ENCODE data around the gene CCR5.
A peak's percentile ranks its signal among the peaks of the same experiment; 100 is the strongest.

Gene CCR5

DNA sequence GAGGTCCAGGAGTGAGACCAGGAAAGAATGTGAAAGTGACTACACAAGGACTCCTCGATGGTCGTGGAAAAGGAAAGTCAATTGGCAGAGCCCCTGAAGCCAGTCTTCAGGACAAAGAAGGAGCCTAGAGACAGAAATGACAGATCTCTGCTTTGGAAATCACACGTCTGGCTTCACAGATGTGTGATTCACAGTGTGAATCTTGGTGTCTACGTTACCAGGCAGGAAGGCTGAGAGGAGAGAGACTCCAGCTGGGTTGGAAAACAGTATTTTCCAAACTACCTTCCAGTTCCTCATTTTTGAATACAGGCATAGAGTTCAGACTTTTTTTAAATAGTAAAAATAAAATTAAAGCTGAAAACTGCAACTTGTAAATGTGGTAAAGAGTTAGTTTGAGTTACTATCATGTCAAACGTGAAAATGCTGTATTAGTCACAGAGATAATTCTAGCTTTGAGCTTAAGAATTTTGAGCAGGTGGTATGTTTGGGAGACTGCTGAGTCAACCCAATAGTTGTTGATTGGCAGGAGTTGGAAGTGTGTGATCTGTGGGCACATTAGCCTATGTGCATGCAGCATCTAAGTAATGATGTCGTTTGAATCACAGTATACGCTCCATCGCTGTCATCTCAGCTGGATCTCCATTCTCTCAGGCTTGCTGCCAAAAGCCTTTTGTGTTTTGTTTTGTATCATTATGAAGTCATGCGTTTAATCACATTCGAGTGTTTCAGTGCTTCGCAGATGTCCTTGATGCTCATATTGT lies 10.8 kb upstream of the CCR5 start:
- no peak for DNase-seq

DNA sequence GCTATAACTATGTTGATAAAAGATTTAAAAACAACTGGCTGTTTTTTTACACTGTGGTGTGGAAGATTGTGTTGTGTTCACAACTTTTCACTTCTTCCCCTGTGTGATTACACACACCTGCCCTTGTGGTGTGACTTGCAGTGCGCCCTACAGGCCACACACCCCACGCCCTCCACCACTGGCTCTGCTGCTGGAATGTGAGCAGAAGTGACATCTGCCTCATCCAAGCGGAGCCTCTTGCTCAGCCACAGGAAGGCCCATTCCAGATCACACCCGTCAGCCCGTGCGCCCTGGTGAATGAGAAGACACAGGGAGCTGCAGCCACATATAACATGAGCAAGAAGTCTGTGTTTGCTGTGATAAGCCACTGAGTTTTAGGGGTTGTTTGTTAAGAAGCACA lies 9.8 kb upstream of the CCR5 start:
- peak; percentile 20 for DNase-seq

DNA sequence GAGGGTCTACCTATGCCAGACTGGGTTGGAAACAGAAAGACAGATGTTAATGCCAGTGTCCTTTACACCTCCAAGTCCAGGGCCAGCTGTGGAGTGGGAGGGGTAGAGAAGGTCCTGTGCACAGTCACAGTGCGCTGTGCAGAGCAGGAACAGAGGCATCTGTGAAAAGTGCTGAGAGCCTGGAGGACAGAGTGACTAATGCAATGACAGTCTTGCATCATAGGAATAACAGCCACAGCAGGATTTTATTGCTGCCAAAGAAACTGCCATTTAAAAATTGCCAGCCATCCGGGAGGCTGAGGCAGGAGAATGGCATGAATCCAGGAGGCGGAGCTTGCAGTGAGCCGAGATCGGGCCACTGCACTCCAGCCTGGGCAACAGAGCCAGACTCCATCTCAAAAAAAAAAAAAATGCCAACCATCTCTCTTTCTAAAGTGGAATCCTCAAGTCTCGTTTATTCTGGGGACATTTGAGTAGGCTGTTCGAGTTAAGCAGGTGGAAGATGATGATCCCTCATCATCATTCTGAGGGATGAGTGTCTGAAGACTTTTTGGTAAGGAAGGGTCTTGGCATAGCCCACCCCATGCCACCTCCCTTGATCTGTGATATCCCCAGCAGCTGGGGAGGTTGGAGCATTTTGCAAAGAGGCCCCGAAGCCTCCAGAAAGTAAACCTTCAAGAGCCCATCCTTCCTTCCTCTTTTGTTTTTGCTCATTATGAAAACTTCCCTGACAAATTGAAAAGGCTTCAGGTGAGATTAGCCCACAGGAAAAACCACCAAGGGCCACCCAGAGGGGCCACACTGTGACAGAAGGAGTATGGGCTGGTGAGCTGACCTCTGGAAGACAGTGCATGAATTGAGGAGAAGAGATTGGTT lies 9.1 kb upstream of the CCR5 start:
- DNase-seq: no peak

DNA sequence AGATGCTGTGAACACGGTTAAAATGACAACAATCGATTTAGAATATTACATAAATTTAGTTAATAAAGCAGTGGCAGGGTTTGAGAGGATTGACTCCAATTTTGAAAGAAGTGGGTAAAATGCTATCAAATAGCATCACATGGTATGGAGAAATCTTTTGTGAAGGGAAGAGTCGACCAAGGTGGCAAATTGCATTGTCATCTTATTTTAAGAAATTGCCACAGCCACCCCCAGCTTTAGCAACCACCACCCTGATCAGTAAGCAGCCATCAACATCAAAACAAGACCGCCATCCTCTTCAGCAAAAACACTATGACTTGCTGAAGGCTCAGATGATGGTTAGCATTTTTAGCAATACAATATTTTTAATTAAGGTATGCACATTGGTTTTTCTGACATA lies 5.7 kb upstream of the CCR5 start:
- DNase-seq: no peak

DNA sequence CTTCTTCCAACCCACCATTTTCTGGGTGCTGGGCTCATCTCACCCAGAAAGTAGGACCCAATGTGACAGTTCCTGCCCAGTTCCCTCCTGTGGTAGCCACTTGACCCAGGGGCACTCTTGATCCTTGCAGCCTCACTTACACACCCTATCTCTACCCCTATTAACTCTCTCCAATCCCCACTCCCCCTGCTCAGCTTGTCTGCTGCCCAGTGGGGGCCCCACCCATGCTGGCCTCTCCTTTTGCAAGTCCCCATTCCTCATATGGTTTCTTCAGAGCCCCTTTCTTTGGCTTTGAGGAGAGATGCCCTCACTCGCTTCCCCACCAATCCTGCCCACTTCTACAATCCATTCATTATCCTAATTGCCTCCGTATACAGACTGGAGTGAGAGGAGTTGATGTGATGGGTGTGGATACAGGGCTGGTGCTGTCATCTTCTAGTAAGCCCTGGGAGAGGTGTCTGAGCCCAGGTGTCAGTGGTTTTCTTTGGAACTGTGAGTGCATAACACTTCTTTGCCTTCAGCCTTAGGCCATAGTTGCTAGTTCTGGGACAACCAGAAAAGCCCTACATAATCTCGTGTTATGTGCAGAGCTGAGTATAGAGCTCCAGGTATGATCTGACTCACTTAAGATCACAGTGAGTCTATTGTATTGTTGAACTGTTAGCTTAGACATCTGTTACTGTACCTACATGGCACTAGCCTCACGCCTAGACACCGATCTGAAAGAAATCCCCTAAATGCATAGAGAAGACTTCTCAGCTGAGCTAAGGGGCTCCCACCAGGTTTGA lies 4.8 kb upstream of the CCR5 start:
- no peak for DNase-seq

DNA sequence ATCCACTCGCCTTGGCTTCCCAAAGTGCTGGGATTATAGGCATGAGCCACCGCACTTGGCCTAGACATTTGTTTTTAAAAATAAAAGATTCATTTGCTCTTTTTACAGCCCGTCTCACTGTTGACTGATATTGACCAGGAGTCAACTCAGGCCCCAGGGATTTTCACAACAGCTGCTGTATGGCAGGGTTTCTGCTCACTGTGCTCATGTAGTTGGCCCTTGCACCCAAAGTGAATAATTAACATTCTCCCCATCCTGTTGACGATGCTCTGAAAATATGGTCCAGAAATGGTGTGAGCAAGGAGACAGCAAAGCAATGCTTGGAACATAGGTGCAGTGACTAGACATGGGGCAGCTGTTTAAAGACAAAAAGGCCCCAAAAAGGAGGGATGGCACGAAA lies 2.9 kb upstream of the CCR5 start:
- DNase-seq: no peak

DNA sequence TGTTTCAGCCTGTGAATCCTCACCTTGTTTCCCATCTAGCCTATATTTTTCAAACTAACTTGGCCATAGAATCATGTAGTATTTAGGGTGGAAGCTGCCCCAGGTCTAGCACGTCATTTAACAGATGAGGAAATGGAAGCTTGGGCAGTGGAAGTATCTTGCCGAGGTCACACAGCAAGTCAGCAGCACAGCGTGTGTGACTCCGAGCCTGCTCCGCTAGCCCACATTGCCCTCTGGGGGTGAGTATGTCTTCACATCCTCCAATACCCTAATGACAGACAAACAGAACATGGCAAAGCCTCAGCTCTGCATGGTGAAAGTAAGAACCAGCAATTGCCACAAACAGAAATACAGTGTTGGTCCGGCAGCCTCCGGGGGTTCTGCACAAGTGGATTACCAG lies 2.2 kb upstream of the CCR5 start:
- DNase-seq: peak; percentile 14

DNA sequence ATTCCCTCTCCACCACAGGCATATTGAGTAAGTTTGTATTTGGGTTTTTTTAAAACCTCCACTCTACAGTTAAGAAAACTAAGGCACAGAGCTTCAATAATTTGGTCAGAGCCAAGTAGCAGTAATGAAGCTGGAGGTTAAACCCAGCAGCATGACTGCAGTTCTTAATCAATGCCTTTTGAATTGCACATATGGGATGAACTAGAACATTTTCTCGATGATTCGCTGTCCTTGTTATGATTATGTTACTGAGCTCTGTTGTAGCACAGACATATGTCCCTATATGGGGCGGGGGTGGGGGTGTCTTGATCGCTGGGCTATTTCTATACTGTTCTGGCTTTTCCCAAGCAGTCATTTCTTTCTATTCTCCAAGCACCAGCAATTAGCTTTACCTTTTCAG lies 1.6 kb upstream of the CCR5 start:
- no peak for DNase-seq

DNA sequence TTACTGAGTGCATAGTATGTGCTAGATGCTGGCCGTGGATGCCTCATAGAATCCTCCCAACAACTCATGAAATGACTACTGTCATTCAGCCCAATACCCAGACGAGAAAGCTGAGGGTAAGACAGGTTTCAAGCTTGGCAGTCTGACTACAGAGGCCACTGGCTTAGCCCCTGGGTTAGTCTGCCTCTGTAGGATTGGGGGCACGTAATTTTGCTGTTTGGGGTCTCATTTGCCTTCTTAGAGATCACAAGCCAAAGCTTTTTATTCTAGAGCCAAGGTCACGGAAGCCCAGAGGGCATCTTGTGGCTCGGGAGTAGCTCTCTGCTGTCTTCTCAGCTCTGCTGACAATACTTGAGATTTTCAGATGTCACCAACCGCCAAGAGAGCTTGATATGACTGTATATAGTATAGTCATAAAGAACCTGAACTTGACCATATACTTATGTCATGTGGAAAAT lies 1.0 kb upstream of the CCR5 start:
- DNase-seq: no peak

DNA sequence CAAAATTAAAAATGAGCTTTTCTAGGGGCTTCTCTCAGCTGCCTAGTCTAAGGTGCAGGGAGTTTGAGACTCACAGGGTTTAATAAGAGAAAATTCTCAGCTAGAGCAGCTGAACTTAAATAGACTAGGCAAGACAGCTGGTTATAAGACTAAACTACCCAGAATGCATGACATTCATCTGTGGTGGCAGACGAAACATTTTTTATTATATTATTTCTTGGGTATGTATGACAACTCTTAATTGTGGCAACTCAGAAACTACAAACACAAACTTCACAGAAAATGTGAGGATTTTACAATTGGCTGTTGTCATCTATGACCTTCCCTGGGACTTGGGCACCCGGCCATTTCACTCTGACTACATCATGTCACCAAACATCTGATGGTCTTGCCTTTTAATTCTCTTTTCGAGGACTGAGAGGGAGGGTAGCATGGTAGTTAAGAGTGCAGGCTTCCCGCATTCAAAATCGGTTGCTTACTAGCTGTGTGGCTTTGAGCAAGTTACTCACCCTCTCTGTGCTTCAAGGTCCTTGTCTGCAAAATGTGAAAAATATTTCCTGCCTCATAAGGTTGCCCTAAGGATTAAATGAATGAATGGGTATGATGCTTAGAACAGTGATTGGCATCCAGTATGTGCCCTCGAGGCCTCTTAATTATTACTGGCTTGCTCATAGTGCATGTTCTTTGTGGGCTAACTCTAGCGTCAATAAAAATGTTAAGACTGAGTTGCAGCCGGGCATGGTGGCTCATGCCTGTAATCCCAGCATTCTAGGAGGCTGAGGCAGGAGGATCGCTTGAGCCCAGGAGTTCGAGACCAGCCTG lies 984 bp downstream of the CCR5 start:
- DNase-seq: no peak

DNA sequence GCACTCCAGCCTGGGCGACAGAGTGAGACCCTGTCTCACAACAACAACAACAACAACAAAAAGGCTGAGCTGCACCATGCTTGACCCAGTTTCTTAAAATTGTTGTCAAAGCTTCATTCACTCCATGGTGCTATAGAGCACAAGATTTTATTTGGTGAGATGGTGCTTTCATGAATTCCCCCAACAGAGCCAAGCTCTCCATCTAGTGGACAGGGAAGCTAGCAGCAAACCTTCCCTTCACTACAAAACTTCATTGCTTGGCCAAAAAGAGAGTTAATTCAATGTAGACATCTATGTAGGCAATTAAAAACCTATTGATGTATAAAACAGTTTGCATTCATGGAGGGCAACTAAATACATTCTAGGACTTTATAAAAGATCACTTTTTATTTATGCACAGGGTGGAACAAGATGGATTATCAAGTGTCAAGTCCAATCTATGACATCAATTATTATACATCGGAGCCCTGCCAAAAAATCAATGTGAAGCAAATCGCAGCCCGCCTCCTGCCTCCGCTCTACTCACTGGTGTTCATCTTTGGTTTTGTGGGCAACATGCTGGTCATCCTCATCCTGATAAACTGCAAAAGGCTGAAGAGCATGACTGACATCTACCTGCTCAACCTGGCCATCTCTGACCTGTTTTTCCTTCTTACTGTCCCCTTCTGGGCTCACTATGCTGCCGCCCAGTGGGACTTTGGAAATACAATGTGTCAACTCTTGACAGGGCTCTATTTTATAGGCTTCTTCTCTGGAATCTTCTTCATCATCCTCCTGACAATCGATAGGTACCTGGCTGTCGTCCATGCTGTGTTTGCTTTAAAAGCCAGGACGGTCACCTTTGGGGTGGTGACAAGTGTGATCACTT lies 2.0 kb downstream of the CCR5 start:
- no peak for DNase-seq

DNA sequence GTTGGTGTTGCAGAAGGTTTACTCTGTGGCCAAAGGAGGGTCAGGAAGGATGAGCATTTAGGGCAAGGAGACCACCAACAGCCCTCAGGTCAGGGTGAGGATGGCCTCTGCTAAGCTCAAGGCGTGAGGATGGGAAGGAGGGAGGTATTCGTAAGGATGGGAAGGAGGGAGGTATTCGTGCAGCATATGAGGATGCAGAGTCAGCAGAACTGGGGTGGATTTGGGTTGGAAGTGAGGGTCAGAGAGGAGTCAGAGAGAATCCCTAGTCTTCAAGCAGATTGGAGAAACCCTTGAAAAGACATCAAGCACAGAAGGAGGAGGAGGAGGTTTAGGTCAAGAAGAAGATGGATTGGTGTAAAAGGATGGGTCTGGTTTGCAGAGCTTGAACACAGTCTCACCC lies 4.0 kb downstream of the CCR5 start:
- DNase-seq: no peak

DNA sequence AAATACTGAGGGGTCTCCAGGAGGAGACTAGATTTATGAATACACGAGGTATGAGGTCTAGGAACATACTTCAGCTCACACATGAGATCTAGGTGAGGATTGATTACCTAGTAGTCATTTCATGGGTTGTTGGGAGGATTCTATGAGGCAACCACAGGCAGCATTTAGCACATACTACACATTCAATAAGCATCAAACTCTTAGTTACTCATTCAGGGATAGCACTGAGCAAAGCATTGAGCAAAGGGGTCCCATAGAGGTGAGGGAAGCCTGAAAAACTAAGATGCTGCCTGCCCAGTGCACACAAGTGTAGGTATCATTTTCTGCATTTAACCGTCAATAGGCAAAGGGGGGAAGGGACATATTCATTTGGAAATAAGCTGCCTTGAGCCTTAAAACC lies 4.5 kb downstream of the CCR5 start:
- DNase-seq: no peak

DNA sequence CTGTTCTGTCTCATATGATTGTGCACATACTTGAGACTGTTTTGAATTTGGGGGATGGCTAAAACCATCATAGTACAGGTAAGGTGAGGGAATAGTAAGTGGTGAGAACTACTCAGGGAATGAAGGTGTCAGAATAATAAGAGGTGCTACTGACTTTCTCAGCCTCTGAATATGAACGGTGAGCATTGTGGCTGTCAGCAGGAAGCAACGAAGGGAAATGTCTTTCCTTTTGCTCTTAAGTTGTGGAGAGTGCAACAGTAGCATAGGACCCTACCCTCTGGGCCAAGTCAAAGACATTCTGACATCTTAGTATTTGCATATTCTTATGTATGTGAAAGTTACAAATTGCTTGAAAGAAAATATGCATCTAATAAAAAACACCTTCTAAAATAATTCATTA lies 5.1 kb downstream of the CCR5 start:
- DNase-seq: no peak

DNA sequence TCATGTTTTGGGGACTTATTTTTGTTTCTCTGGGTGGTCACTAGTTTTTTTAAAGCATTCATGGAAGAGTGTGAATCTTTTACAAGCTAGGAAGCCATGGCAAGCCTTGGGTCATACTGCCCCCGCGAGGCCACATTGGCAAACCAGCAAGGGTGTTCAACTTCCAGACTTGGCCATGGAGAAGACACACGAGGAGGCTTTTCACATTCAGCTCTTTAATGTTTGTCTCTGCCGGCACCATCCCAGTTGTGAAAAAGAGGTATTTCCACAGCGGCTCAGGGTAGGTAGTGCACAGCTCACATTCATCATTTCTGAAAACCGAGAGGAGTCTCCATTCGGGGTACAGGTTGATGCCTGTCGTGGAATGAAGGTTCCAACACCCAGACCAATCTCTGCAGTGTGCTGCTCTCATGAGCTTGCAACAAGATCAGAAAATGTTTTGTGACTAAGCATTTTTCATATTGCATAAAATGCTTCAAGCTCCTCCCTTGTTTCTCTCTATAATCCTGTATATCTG lies 7.7 kb downstream of the CCR5 start:
- peak; percentile 13 for DNase-seq

DNA sequence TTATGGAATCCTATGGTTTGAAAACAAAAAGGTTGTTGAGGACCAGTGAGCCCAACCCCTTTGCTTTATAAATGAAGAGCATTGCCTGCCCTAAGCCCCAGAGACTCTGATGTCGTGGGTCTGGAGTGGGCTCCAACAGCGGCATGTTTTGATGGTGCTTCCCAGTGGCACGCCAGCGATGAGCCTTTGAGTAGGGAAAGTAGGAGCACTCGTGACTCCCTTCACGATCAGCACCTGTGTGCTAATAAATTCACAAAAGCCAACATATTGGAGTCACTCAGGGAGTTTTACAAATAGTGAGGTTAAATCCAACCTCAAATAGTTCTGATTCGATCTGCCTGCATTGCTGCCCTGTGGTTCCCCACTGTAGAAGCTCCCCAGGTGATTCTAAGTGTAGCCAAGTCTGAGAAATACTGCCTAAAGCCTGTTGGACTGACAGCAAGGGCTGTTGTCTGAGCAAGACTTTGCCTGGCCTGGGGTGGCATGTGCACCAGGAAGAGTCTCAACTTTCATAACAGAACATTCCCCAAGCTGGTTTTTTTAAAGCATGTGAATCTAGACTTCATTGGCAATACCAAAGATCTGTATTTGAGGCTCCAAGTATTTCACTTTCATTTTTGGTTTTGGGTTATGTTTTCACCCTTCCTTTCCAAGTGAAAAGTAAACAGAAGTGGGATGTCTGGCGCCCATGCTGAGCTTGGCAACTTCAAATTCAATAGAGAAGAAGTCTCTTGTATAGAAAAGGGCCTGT lies 9.9 kb downstream of the CCR5 start:
- DNase-seq: no peak

DNA sequence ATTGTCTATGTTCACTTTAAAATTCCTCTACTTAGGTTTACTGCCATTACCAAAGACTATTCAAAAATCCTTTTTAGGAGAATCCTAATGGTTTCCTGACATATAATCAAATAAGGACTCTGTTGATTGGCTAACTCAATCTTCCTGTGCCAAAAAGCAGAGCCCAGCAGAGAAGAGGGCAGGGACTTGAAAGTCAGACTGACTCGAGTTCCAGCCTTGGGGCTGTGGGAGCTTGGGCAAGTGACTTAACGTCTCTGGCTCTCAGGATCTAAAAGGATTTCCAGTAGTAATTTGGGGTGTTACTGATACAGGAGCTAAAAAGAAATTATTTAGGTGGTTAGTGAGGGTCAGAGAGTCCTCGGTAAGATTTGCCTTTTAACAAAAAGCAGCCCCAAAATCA lies 10.9 kb downstream of the CCR5 start:
- no peak for DNase-seq

DNA sequence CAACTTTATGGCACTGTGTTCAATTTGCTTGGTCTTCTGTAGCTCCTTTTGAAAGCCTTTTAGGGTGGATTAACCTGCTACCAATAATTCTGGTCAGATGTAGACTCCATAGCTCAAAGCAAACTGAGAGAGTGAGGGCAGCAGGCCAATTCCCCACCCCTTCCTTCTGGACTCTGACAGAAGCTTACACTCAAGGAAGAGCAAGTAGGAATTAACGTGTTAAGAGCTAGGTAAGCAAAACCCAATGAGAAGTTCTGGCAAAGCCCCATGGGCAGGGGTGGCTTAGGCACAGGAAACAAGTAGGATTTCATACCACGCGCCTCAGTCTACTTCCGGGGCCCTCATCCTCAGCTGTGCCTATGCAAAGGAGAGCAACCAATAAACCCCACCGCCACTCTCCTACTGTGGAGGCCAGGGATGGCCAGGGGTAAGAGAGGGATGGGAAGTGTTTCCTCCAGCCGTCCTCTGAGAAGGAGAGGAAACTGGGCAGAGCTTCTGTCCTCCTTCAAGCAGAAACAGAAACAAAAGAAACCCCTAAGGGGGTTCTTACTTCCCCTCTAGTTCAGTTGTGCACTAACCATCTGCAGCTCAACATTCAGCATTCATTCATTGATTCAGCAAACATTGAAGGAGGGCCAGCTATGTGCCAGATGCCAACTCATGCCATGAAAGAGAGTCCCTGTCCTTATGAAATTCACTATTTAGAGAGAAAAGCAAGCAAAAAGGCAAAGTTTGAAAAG lies 12.6 kb downstream of the CCR5 start:
- DNase-seq: no peak

DNA sequence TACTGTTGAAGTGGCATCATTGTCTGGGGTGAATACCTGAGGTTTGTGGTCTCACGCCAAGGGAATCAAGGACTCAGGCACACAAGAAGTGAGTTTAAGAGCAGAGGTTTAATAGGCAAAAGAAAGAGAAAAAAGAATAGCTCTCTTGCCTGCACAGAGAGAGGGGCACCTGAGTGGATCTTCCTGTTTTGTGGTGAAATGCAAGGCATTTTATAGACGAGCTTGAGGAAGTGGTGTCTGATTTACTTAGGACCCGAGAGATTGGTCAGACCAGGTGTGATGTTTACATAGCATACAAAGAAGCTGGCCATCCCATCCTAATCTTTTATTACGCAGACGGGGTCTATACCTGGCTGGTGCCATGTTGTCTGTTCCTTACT lies 13.2 kb downstream of the CCR5 start:
- no peak for DNase-seq

DNA sequence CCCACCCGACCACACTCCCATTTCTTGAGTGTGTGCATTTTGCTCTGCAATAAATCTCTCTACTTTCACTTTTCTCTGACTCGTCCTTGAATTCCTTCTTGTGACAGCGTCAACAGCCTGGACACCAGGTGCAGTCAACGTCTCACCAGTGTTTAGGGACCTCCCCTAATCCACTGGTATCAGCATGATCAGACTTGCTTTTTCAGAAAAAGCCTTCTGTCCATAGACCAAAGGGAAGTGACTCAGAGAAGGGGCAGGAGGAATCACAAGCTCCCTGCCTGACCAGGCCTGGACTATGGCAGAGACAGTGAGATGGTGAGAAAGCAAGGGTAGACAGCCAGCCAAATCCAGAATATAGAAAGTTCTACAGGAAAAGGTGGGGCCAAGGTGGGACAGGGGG lies 15.5 kb downstream of the CCR5 start:
- no peak for DNase-seq

Data from activated gamma-delta T cell (primary cell).